ENCODE measurements around the gene ZNF236.

Gene ZNF236

GRCh38 chr18:76859474-76860339 lies 37.4 kb downstream of the ZNF236 start:
- no peak for DNase-seq (ENCODE audit: low read depth in 2 of 3, low spot score in 2 of 3)

- no peak for DNase-seq (ENCODE audit: low read depth in 2 of 3, low spot score in 2 of 3)
Observed at GRCh38 chr18:76860411-76860810, 38.1 kb downstream of the ZNF236 start.

- no peak for DNase-seq (ENCODE audit: low read depth in 2 of 3, low spot score in 2 of 3)
Observed at GRCh38 chr18:76866666-76867065, 44.3 kb downstream of the ZNF236 start.

- no peak for DNase-seq (ENCODE audit: low read depth in 2 of 3, low spot score in 2 of 3)
Observed at GRCh38 chr18:76873311-76873710, 51.0 kb downstream of the ZNF236 start.

- DNase-seq (ENCODE audit: low read depth in 2 of 3, low spot score in 2 of 3): no peak
Observed at GRCh38 chr18:76873713-76874112, 51.4 kb downstream of the ZNF236 start.

- DNase-seq (ENCODE audit: low read depth in 2 of 3, low spot score in 2 of 3): peak in 1 of 3 experiments; percentile 23
Observed at GRCh38 chr18:76874642-76875389, 52.5 kb downstream of the ZNF236 start.

- DNase-seq (ENCODE audit: low read depth in 2 of 3, low spot score in 2 of 3): no peak
Observed at GRCh38 chr18:76875390-76876325, 53.3 kb downstream of the ZNF236 start.

GRCh38 chr18:76878426-76878825 lies 56.1 kb downstream of the ZNF236 start:
- DNase-seq (ENCODE audit: low read depth in 2 of 3, low spot score in 2 of 3): no peak

- no peak for DNase-seq (ENCODE audit: low read depth in 2 of 3, low spot score in 2 of 3)
Observed at GRCh38 chr18:76880026-76880425, 57.7 kb downstream of the ZNF236 start.

- DNase-seq (ENCODE audit: low read depth in 2 of 3, low spot score in 2 of 3): no peak
Observed at GRCh38 chr18:76881744-76882143, 59.4 kb downstream of the ZNF236 start.

- DNase-seq (ENCODE audit: low read depth in 2 of 3, low spot score in 2 of 3): no peak
Observed at GRCh38 chr18:76882146-76882545, 59.8 kb downstream of the ZNF236 start.

GRCh38 chr18:76885001-76885400 lies 62.6 kb downstream of the ZNF236 start:
- no peak for DNase-seq (ENCODE audit: low read depth in 2 of 3, low spot score in 2 of 3)

GRCh38 chr18:76886112-76886511 lies 63.8 kb downstream of the ZNF236 start:
- no peak for DNase-seq (ENCODE audit: low read depth in 2 of 3, low spot score in 2 of 3)

- no peak for DNase-seq (ENCODE audit: low read depth in 2 of 3, low spot score in 2 of 3)
Observed at GRCh38 chr18:76889091-76889699, 66.8 kb downstream of the ZNF236 start.

GRCh38 chr18:76892832-76893231 lies 70.5 kb downstream of the ZNF236 start:
- DNase-seq (ENCODE audit: low read depth in 2 of 3, low spot score in 2 of 3): no peak

GRCh38 chr18:76894566-76895346 lies 72.4 kb downstream of the ZNF236 start:
- no peak for DNase-seq (ENCODE audit: low read depth in 2 of 3, low spot score in 2 of 3)

- no peak for DNase-seq (ENCODE audit: low read depth in 2 of 3, low spot score in 2 of 3)
Observed at GRCh38 chr18:76895498-76895897, 73.1 kb downstream of the ZNF236 start.

GRCh38 chr18:76896677-76897076 lies 74.3 kb downstream of the ZNF236 start:
- DNase-seq (ENCODE audit: low read depth in 2 of 3, low spot score in 2 of 3): no peak

GRCh38 chr18:76897257-76897656 lies 74.9 kb downstream of the ZNF236 start:
- no peak for DNase-seq (ENCODE audit: low read depth in 2 of 3, low spot score in 2 of 3)

- DNase-seq (ENCODE audit: low read depth in 2 of 3, low spot score in 2 of 3): no peak
Observed at GRCh38 chr18:76903386-76903785, 81.0 kb downstream of the ZNF236 start.
